Left renal pelvis (tissue), 4 donors: ENCODE measurements around the gene OR6C68. TPM values are rescaled to one million over a fixed set of nuclear protein-coding genes. Genes with fewer than 3 reads are reported as not detected.
"Not testable (repeated sequence)": the region's sequence is repeated elsewhere in the genome, so short reads cannot be mapped to it uniquely, and the experiment has no call there.

Experiments
- DNase-seq, 4 donors: peaks; one replicate each; pipeline ENCODE4 v3.0.0-alpha.2; 2013; ENCODE audit warnings: low read depth in 4 of 4, low spot score in 3 of 4
- polyA plus RNA-seq, 4 donors: library from polyadenylated mRNA; unstranded; fragments of 120-200 nt; gene quantifications; one replicate each; pipeline ENCODE4 v1.2.1, GENCODE V29; 2013; ENCODE audit not compliant: insufficient read length in 4 of 4

OR6C68 gene
- not detected for polyA plus RNA-seq

DNA sequence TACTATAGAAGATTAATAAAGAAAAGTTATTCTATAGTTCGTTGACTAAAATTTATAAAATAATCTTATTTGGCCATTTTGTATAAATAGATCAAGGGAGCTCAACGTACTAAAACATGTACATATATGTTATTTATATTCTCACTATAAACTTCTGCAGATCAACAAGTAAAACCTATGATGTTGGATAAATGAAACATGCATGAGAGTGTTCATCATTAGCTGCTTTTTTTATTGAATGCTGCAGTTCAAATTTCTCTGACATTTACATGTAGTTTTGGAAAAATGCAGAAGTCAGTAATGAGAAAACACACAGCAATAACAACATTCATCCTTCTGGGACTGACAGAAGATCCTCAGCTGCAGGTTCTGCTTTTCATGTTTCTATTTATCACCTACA, at the start of gene OR6C68:
TSS of gene OR6C68 (plus strand) at position 301 of the 400 bp plus-strand sequence. CDS start at position 301, 0 bp downstream.
- no peak for DNase-seq

GRCh38 chr12:55443776-55444175, 48.4 kb upstream of the OR6C68 start, which contains the start of gene OR6C2:
Gene OR6C2, plus strand, starts transcription at chr12:55444076. Its CDS starts 8,138 bp downstream, at chr12:55452214.
- DNase-seq, result no peak

GRCh38 chr12:55445357-55445756, 46.8 kb upstream of the OR6C68 start:
- no peak for DNase-seq

DNA sequence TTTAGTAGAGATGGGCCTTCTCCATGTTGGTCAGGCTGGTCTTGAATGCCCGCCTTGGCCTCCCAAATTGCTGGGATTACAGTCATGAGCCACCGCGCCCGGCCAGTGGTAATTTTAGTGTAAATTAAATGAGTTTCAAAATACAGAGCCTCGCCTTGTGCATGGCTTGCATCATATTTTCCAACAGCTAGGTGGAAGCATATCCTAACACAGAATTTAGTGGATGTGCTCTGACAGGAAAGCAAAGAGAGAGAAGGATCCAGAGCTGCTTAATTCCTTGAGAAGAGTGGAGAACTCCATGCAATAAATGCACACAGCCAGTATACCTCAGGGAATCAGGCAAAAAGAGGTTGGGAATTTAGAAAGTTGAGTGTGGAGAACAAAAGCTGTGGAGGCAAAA, 45.9 kb upstream of the OR6C68 start:
- no peak for DNase-seq

DNA sequence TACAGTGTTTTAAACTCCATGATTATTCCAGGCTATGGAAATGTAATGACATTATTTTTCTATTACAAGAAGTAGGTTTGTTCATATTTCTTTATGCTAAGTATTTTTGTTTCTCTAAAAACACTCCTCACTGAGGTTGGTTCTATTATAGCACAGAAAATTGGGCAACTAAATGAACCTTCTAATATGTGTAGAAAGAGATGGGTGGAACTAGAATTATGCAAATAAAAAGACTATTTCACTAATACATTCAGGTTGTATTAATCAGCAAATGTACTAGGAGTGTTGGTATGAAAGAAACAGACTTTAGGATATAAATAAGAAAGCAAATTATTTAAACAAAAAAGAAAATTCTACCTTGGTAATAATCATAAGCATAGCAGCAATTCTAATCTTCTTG, 43.4 kb upstream of the OR6C68 start:
- no peak for DNase-seq

DNA sequence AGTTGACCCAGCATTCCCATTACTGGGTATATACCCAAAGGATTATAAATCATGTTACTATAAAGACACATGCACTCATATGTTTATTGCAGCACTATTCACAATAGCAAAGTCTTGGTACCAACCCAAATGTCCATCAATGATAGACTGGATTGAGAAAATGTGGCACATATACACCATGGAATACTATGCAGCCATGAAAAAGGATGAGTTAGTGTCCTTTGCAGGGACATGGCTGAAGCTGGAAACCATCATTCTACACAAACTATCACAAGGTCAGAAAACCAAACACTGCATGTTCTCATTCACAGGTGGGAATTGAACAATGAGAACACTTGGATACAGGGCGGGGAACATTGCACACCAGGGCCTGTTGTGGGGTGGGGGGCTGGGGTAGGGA, 27.3 kb upstream of the OR6C68 start:
- not testable (repeated sequence) for DNase-seq

DNA sequence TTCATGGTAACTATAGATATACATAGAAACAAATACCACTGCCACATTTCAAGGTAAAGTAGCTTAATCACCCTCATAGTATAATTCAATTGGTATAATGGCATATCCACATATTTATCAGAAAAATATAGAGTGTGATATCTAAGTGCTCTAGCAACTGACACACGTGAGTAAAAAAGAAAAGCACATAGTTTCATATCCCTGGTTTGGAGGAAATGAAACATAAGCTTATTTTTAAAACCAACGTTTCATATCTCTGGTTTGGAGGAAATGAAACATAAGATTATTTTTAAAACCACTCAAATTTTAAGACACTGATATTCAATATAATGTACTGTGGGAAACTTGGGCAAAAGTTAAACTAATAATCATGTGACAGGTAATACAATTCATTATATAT, 24.3 kb upstream of the OR6C68 start:
- DNase-seq, result no peak

- DNase-seq, result no peak
These were observed 22.9 kb upstream of the OR6C68 start for GRCh38 chr12:55469291-55469690.

DNA sequence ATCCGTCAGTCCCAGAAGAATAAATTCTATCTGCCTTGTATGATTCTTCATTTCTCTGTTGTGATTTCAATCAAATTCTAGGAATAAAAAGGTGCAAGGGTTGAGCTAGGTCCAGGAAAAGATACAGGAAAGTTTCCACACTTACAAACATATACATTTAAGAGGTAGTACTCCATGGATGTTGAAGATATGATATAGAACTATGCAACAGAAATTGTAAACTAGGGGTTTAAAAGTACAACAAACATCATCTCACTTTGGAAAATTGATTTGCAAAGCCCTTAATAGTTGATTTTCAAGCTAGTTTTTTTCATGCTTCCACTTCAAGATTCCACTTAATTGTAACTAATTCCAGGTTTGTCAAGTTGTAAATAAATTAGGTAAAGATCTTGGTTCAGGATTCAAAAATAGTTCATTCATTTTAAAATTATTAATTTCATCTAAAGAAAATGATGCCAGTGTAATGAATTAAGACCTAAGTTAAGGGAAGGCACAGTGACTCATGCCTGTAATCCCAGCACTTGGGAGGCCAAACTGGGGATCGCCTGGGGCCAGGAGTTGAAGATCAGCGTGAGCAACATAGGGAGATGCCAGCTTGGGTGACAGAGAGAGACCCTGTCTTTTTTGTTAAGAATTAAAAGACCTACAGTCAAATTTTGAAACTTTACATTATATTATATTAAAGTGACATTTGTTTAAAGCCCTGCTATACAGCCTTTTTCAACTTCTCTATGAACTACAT, 21.9 kb upstream of the OR6C68 start, which contains the start of gene OR6C70:
TSS of gene OR6C70 (minus strand) at position 51 of the 742 bp plus-strand sequence. CDS start at position 51, 0 bp downstream.
- no peak for DNase-seq

GRCh38 chr12:55472264-55472663, 19.9 kb upstream of the OR6C68 start:
- DNase-seq, result no peak

- not testable (repeated sequence) for DNase-seq
These were observed 13.0 kb upstream of the OR6C68 start for GRCh38 chr12:55479136-55479535.

DNA sequence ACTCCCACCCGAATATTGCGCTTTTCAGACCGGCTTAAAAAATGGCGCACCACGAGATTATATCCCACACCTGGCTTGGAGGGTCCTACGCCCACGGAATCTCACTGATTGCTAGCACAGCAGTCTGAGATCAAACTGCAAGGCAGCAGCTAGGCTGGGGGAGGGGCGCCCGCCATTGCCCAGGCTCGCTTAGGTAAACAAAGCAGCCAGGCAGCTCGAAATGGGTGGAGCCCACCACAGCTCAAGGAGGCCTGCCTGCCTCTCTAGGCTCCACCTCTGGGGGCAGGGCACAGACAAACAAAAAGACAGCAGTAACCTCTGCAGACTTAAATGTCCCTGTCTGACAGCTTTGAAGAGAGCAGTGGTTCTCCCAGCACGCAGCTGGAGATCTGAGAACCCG, 7.9 kb upstream of the OR6C68 start:
- not testable (repeated sequence) for DNase-seq

GRCh38 chr12:55495490-55495889, 3.3 kb downstream of the OR6C68 start:
- no peak for DNase-seq

DNA sequence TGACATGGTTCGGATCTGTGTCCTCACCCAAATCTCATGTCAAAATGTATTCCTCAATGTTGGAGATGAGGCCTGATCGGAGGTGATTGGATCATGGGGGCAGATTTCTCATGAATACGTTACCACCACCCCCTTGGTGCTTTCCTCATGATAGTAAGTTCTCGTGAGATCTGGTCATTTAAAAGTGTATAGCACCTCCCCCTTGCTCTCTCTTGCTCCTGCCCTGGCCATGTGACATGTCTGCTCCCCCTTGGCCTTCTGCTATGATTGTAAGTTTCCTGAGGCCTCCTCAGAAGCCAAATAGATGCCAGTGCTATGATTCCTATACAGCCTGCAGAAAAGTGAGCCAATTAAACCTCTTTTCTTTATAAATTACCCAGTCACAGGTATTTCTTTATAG, 7.1 kb downstream of the OR6C68 start:
- no peak for DNase-seq

DNA sequence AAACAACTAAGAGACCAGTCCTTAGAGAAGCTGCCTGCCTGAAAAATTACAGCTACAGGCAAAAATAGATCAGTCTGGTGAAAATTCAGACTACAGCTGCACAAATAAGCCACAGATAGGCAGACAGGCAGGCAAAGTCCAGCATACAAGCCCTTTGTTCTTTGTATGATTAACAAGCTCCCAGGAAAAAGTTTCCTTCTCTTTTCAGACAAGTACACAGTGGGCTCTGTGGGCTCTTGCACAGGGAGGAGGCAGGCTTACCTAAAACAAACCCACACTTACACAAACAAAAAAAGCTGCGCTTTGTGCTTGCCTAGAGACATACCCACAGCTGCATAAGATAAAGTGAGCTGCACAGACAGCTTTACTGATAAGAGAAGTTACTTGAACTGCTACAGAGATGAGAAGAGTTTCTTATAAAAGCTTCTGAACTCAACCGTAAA, 7.7 kb downstream of the OR6C68 start:
- DNase-seq, result peak in 1 of 4 donors; percentile 2

DNA sequence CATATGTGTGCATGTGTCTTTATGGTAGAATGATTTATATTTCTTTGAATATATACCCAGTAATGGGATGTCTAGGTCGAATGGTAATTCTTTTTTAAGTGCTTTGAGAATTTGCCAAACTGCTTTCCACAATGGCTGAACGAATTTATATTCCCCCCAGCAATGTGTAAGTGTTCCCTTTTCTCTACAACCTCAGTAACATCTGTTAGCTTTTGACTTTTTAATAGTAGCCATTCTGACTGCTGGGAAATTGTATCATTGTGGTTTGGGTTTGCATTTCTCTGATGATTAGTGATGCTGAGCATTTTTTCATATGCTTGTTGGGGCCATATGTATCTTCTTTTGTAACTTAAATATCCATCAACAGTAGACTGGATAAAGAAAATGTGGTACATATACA, 9.4 kb downstream of the OR6C68 start:
- DNase-seq, result no peak

DNA sequence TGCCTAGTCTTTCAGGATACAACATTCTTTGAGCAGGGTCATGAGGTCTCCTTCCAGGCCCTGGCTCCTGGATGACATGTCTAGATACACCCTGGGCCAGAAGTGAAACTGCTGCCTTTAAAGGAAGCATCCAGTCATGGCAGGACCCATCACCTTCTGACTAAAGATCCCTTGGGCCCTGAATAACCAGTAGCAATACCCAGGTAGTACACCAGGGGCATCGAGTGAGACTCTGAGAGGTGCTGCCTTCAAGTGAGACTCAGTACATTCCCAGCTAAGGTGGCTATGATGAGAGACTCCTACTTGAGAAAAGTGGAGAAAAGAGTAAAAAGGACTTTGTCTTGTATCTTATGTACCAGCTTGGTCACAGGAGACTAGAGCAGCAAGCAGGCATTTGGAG, 23.5 kb downstream of the OR6C68 start:
- DNase-seq, result no peak

GRCh38 chr12:55516391-55516790, 24.2 kb downstream of the OR6C68 start:
- DNase-seq, result no peak
